Stimulated activated effector memory CD8-positive, alpha-beta T cell treated with anti-CD3 and anti-CD28 coated beads, Interleukin-12 subunit alpha, Interleukin-12 subunit beta, amount 100 ng/mL, for 72 hours (primary cell): ENCODE results near the gene CARS1.

Source experiments
- ATAC-seq: fragments of 150-1000 bp; cut with Tn5 transposase; 2 replicates; pipeline ENCODE4 v1.10.0; 2021
- DNase-seq, 2 donors: peaks; one replicate each; pipeline ENCODE4 v3.0.0; 2021 to 2022; ENCODE audit warnings: low spot score in 2 of 2
- H3K27ac Mint-ChIP-seq: one replicate; pipeline ENCODE4 v1.8.0; 2022; ENCODE audit warnings: mild to moderate bottlenecking, mixed read lengths
- H3K36me3 Mint-ChIP-seq: one replicate; pipeline ENCODE4 v1.8.0; 2022; ENCODE audit warnings: mild to moderate bottlenecking, mixed read lengths
- H3K4me1 Mint-ChIP-seq: one replicate; pipeline ENCODE4 v1.8.0; 2022; ENCODE audit warnings: mixed read lengths
- H3K4me3 Mint-ChIP-seq: one replicate; pipeline ENCODE4 v1.8.0; 2022; ENCODE audit warnings: mild to moderate bottlenecking, mixed read lengths
- H3K9me3 Mint-ChIP-seq: one replicate; pipeline ENCODE4 v1.8.0; 2022; ENCODE audit warnings: mixed read lengths

The CARS1 gene

DNA sequence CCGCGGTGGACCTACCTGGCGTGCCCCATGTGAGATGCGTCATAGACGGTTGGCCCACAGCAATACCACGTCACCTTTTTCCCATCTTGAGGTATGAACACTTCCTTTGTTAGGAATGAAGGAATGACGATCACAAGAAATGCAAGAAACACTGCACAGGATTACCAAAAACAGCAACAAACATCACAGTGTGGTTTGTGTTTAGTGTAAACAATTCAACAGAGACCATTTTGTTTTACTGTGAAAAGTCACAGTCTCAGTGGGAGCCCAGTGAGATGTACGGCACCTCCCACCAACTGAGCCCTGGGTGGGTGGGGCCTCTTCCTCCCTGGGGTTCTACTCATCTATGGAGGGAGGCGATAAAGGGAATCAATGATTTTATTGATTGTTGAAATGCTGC, 16.3 kb downstream of the CARS1 start:
- H3K27ac Mint-ChIP-seq, result no peak overlapping the region
- peaks cover 57% of the 10 kb centered on the region for H3K4me1 Mint-ChIP-seq
- H3K4me3 Mint-ChIP-seq, result no peak overlapping the region
- H3K9me3 Mint-ChIP-seq, result no peaks in the 10 kb centered on the region
- peaks cover 97% of the 10 kb centered on the region for H3K36me3 Mint-ChIP-seq
- DNase-seq, result no peak
- ATAC-seq, result no peak

DNA sequence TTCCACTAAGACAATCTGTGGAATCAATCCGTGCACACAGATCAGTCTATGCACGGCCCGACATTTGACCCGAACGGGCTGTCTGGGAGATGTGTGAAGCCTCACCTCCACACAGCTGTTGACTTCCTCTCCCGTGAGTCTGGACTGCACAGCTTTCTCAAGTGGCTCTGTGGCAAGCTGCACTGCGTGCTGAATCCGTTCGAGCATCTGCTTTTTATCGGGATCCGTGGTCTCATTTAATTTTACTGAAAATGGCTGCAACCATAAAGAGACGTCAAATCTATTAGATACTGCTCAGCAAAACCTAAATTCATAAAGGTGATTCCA, 19.3 kb downstream of the CARS1 start:
- Mint-ChIP-seq H3K27ac (no peak overlapping the region), H3K9me3 (no peaks in the 10 kb centered on the region), H3K4me3 (no peak overlapping the region), H3K36me3 (peaks cover 100% of the 10 kb centered on the region), H3K4me1 (peaks cover 37% of the 10 kb centered on the region)
- ATAC-seq (no peak), DNase-seq (no peak)

DNA sequence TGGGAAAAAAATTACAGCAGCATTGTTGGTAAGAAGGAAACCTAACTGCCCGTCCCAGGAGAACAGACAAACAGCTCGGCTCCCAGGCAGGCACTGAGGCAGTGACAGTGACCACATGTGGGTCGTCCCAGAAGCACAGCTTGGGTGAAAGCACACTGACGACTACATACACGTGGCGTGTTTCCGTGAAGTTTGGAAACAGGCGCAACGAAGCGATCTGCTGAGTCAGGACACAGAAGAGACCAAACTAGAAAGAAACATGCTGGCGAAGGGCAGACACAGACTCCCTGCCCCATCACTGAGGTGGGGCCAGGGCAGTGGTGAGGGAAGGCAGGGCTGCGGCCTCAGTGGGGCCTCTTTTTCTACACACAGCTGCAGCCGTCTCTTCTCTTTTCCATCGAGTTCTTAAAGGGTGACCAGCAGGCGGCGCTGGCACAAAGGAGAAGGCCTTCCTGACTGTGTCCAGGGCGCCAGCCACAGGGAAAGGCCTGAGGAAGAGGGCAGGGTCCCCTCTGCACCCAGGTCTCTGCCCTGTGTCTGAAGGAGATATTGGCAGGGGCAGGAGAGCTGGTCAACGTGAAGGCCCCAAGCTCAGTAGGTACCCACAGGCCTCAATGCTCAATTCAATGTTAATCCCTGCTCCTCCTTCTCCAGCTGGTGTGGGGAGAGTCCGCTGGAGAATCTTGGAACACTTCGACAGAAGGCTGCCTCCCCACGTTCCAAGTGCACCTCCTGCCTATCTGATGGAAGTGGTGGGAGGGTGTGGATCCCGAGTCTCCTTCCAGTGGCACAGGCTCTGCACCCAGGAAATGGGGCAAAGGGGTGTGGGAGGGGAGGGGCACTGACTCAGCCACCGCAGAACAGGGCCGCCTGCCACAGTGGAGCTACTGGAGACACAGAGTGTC, 19.9 kb downstream of the CARS1 start:
- H3K27ac Mint-ChIP-seq, result peak overlapping the region; percentile 63
- peak in 1 of 2 donors; percentile 45 for DNase-seq

DNA sequence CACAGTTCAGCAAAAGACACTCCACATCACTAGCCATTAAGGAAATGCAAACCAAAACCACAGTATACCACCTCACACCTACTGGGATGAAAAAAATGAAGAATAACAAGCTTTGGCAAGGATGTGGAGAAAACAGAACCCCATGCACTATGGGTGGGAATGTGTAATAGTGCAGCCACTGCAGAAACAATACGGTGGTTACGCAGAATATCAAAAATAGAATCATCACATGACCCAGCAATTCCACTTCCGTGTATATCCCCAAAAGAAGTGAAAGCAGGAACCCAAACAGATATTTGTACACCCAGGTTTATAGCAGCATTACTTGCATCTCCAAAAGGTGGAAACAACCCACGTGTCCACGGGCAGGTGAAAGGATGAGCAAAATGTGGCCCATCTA, 20.8 kb downstream of the CARS1 start:
- Mint-ChIP-seq H3K27ac (peak overlapping the region; percentile 56), H3K4me1 (peaks cover 41% of the 10 kb centered on the region), H3K4me3 (no peak overlapping the region), H3K36me3 (peaks cover 100% of the 10 kb centered on the region), H3K9me3 (no peaks in the 10 kb centered on the region)
- DNase-seq (no peak), ATAC-seq (no peak)

More for the DNA sequence above, 19.9 kb downstream of the CARS1 start:
- ATAC-seq, result peak; percentile 97
- no peaks in the 10 kb centered on the region for H3K9me3 Mint-ChIP-seq
- H3K4me3 Mint-ChIP-seq, result no peak overlapping the region
- H3K36me3 Mint-ChIP-seq, result peaks cover 100% of the 10 kb centered on the region
- peaks cover 37% of the 10 kb centered on the region for H3K4me1 Mint-ChIP-seq

DNA sequence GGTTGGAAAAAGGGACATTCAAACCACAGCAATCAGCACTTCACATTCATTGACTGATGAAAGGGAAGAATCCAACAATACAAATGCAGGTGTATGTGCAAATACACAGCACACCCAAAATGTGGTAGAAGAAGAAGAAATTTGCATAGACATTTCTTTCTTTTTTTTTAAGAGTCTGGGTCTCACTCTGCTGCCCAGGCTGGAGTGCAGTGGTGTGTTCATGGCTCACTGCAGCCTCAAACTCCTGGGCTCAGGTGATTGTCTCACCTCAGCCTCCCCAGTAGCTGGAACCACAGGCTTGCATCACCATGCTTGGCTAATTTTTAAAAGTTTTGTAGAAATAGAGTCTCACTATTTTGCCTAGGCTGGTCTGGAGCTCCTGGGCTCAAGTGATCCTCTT, 21.9 kb downstream of the CARS1 start:
- Mint-ChIP-seq H3K36me3 (peaks cover 99% of the 10 kb centered on the region), H3K4me3 (no peak overlapping the region), H3K27ac (peak overlapping the region; percentile 56), H3K9me3 (no peaks in the 10 kb centered on the region), H3K4me1 (peaks cover 46% of the 10 kb centered on the region)
- ATAC-seq, result no peak
- no peak for DNase-seq

DNA sequence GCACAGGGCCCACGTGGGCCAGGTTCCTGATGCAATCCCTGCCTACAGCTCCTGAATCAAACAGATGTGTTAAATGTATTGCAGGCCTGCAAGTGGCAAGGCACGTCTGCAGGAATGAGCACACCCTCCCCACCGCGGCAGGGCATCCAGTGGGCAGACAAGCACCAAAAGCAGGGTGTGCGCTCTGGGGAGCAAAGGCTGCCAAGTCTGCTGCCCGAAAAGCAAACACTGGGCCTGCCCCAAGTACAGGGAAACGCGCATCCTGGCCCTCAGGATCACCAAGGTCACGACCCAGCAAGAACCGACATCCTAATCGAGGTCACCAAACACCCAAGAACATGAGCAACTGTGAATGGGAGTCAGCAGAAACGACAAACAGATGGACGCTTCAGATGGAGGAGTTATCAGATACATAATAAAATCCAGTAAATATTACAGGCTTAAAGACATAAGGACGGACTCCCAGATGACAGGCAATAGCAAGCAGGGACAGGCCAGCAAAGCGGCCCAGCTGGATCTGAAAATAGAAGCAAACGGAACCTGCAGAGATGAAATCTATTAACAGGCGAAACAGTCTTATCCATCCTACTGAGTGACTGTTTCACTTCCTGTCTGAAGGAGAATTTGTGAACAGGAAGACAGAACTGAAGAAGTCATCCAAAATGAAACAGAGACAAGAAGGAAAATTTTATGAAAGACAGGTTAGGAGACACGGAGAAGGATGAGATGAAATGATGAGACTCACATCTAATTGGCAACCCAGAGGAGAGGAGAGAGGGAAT, 26.7 kb downstream of the CARS1 start:
- H3K4me3 Mint-ChIP-seq, result no peak overlapping the region
- H3K4me1 Mint-ChIP-seq, result peaks cover 20% of the 10 kb centered on the region
- ATAC-seq (no peak), DNase-seq (no peak)
- H3K27ac Mint-ChIP-seq, result peak overlapping the region; percentile 51
- peaks cover 99% of the 10 kb centered on the region for H3K36me3 Mint-ChIP-seq
- no peaks in the 10 kb centered on the region for H3K9me3 Mint-ChIP-seq

DNA sequence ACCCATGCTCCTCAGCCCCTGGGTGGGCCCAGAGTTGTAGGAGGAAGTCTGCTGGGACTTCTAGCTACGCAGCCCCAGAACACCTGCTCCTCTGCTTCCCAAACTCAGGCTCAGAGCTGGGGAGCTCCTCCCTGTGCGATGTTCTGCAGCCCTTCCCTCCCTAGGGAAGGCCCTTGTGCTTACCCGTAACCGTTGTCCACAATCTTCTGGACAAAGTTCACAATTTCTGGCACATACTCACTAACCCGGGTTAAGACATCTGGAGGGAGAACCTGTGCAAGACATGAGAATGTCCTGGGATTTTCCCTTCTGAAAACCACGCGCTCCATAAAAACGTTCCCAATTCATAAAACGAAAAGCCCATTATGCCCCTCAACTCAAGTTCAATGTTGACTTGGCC, 28.4 kb downstream of the CARS1 start:
- peaks cover 22% of the 10 kb centered on the region for H3K4me1 Mint-ChIP-seq
- ATAC-seq, result no peak
- DNase-seq, result no peak
- H3K4me3 Mint-ChIP-seq, result no peak overlapping the region
- H3K36me3 Mint-ChIP-seq, result peaks cover 99% of the 10 kb centered on the region
- H3K9me3 Mint-ChIP-seq, result no peaks in the 10 kb centered on the region
- H3K27ac Mint-ChIP-seq, result peak overlapping the region; percentile 51

DNA sequence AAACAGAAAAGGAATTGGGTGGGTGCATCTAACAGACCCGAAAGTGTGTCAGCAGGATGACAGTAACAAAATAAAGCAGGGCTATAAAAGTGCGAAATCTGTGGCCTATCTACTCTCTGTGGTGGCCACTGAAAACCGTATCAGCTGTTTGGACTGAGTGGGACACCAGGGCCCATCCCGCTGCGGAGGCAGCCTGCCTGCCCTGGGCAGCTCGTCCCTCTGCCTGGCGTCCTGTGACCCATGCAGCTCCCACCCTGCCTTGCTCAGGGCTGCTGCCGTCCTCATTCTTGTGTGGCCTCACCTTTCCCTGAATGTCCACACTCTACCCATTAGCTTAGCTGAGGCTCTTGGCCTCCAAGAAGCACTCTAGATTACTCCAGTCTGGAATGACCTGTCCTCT, 30.4 kb downstream of the CARS1 start:
- peaks cover 99% of the 10 kb centered on the region for H3K36me3 Mint-ChIP-seq
- H3K27ac Mint-ChIP-seq, result no peak overlapping the region
- H3K9me3 Mint-ChIP-seq, result no peaks in the 10 kb centered on the region
- no peak for DNase-seq
- peaks cover 36% of the 10 kb centered on the region for H3K4me1 Mint-ChIP-seq
- no peak overlapping the region for H3K4me3 Mint-ChIP-seq
- ATAC-seq, result no peak

DNA sequence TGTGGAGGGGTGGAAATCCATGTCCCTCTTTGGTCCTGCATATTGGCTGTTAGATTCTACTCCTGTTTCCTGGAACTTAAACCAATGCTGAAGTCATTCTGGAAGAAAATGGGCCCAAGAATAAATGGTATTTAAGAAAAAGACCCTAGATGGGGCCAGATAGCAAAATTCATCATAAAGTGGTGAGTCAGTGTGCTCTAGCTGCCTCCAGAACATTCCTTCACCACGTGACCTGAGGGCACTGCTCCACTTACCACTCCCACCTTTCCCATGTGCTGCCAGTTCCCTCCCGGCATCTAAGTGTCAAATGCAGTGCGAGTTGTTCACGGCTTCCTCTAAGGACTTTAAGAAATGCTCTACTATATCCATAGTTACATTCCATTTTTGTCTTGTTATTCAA, 34.2 kb downstream of the CARS1 start:
- Mint-ChIP-seq H3K27ac (peak overlapping the region; percentile 83), H3K36me3 (peaks cover 96% of the 10 kb centered on the region), H3K4me3 (peak overlapping the region; percentile 34), H3K4me1 (peaks cover 35% of the 10 kb centered on the region), H3K9me3 (no peaks in the 10 kb centered on the region)
- no peak for ATAC-seq
- DNase-seq, result no peak

DNA sequence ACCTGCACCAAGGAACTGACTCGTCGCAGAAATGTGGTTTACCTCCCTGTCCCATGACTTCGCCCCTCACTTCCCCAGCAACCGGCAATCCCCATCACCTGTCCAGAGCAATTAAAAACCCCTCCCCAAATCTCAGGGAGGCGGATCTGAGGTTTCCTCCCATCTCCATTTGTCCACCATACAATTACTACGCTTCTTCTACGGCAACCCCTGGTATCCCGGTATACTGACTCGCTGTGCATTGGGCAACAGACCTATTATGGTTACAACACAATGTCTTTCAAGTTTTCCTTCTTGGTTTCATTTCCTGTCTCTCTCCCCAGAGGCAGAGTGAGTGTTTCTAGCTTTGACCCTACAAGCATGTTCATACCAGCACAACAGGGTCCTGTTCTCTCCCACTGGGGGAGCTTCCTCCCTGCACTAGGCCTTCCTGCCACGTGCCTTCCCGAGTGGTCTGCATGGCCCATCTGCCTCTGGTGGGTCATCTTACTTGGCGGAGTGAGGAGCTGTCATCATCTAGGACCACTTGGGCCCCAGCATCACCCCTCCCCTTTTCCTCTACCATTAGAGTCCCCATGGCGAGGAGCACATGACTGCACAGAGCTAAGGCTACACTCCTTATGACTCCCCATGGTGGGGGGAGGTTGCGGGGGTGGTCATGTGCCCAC, 34.8 kb downstream of the CARS1 start:
- H3K9me3 Mint-ChIP-seq, result no peaks in the 10 kb centered on the region
- H3K4me1 Mint-ChIP-seq, result peaks cover 35% of the 10 kb centered on the region
- H3K4me3 Mint-ChIP-seq, result peak overlapping the region; percentile 34
- ATAC-seq, result peak; percentile 42
- H3K27ac Mint-ChIP-seq, result peak overlapping the region; percentile 83
- no peak for DNase-seq
- peaks cover 96% of the 10 kb centered on the region for H3K36me3 Mint-ChIP-seq

DNA sequence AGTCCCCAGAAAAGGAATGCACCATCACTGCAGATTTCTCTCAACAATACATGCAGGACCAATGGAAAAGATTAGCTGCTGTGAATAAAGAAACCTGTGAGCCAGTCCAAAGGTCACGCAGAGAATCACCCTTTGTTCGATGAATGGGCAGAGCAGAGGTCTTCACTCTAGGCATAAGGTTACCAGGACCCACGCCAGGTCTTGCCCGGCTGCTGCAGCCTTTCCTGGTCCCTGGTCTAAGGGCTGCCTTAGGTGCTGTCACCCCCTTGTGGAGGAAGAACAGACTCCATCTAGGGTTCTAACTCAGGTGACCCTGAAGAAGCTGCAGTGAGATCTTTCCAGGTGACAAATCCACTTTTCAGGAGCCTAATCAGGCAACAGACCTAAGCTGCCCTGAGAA, 36.1 kb downstream of the CARS1 start:
- peak overlapping the region; percentile 83 for H3K27ac Mint-ChIP-seq

DNA sequence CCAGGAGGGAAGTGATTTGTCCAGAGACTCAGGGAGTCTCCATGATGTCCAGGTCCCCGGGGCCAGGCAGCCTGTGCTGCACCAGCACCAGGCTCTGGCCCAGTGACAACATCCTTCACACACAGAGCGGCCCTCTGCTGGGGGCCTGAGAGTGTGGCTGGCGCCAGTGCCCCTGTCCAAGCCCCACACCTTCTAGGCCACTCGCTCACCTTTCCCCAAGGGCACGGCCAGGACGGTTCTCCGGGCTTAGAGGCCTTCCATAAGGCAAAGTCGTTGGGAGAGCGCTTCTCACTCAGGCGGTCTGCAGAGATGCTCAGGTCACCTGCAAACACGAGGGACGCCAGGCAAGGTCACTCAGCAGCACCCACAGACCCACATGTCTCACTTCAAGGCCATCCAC, 37.2 kb downstream of the CARS1 start:
- Mint-ChIP-seq H3K9me3 (no peaks in the 10 kb centered on the region), H3K4me3 (no peak overlapping the region), H3K27ac (peak overlapping the region; percentile 56), H3K4me1 (peaks cover 45% of the 10 kb centered on the region), H3K36me3 (peaks cover 96% of the 10 kb centered on the region)
- DNase-seq, result no peak
- no peak for ATAC-seq

More for the DNA sequence above, 36.1 kb downstream of the CARS1 start:
- no peaks in the 10 kb centered on the region for H3K9me3 Mint-ChIP-seq
- DNase-seq (no peak), ATAC-seq (peak; percentile 79)
- H3K36me3 Mint-ChIP-seq, result peaks cover 96% of the 10 kb centered on the region
- H3K4me1 Mint-ChIP-seq, result peaks cover 35% of the 10 kb centered on the region
- no peak overlapping the region for H3K4me3 Mint-ChIP-seq

DNA sequence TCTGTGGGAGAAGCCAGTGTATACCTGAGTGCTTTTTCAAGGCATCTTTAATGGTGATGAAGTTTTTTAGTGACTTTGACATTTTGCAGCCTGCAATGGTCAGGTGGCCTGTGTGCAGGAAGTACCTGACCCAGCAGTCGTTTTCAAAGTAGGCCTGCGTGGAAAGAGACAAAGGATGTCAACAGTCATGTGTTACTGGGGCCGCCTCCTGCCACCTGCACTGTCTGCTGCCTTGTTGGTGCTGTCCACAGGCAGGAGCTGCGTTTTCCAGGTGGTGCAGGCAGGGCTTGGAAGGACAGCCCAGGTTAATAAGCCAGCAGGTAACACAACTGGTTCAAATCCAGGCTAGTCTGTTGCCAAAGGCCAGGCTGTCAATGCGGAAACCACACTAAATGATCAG, 38.6 kb downstream of the CARS1 start:
- Mint-ChIP-seq H3K4me1 (peaks cover 54% of the 10 kb centered on the region), H3K36me3 (peaks cover 96% of the 10 kb centered on the region), H3K9me3 (no peaks in the 10 kb centered on the region), H3K4me3 (no peak overlapping the region), H3K27ac (no peak overlapping the region)
- DNase-seq, result no peak
- no peak for ATAC-seq

DNA sequence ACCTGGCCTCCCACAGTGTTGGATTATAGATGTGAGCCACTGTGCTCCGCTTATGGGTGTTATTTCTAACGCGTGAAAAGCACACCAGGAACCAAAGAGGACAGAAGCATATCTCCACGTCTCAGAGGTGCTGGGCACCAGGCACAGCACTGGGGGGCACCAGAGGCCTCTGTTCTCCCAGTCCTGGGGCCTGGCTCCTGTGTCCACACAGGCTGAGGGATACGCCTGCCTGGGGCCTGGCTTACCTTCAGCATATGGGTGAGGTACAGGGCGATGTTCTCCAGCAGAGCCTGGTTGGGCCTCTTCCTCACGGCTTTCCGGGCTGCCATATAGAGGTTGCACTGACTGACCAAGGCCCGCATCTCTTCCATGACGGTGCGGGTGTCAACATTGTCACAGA, 40.4 kb downstream of the CARS1 start:
- no peak overlapping the region for H3K4me3 Mint-ChIP-seq
- ATAC-seq, result no peak
- no peak for DNase-seq
- no peaks in the 10 kb centered on the region for H3K9me3 Mint-ChIP-seq
- peaks cover 96% of the 10 kb centered on the region for H3K36me3 Mint-ChIP-seq
- H3K4me1 Mint-ChIP-seq, result peaks cover 44% of the 10 kb centered on the region
- H3K27ac Mint-ChIP-seq, result no peak overlapping the region

DNA sequence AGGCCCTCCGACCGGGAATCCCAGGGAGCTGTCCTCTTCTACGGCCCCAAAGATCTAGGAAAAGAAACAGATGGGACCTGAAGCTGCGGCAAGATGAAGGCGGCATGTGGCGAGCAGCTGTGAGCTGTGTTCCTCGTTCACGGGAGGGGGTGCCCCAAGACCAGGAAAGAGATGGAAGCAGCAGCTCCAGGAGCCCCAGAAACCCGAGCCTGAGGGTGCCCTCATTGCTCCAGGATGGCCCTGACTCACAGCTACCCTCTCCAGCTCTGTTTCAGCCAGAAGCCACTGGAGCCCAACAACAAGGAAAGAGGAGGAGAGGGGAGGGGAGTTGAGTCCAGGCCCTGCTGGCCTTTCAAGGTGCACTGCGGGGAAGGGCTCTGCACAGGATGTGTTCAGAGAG, 41.4 kb downstream of the CARS1 start:
- Mint-ChIP-seq H3K4me1 (peaks cover 48% of the 10 kb centered on the region), H3K9me3 (no peaks in the 10 kb centered on the region), H3K4me3 (no peak overlapping the region), H3K36me3 (peaks cover 99% of the 10 kb centered on the region), H3K27ac (peak overlapping the region; percentile 85)
- DNase-seq (no peak), ATAC-seq (no peak)
